K562 (cell line): ENCODE measurements around the gene WDR46. TPM values are rescaled to one million over a fixed set of nuclear protein-coding genes. Genes with fewer than 3 reads are reported as not detected.

Source experiments
- ARID1B ChIP-seq: fragments of 450-650 bp; IDR thresholded peaks from 2 replicates; pipeline ENCODE4 v1.6.1; 2016; ENCODE audit warnings: antibody characterized with exemption, mild to moderate bottlenecking, inconsistent platforms
- CHD1 ChIP-seq: fragments of 200-600 bp; sonication (generic); IDR thresholded peaks from one replicate; pipeline ENCODE4 v1.6.1; 2012; ENCODE audit warnings: mild to moderate bottlenecking, moderate library complexity, low read length, inconsistent platforms
- CHD4 ChIP-seq: fragments of 200-600 bp; sonication (generic); IDR thresholded peaks from 3 replicates; pipeline ENCODE4 v1.6.1; 2012; ENCODE audit warnings: low read depth, mild to moderate bottlenecking, mixed read lengths, low read length, inconsistent platforms; ENCODE audit not compliant: insufficient read depth, insufficient replicate concordance, poor library complexity, severe bottlenecking
- ETV5 ChIP-seq: sonication (generic); formaldehyde crosslinking; IDR thresholded peaks from 2 replicates; pipeline ENCODE4 v1.4.0; 2020; ENCODE audit warnings: low read depth, mild to moderate bottlenecking, missing genetic modification reagents
- ETV6 ChIP-seq, 3 experiments: fragments of 150-350 bp in 1 of 3; sonication (generic) in 1 of 3; formaldehyde crosslinking in 1 of 3; IDR thresholded peaks; 2 replicates each; pipeline versions ENCODE4 v1.6.1 to v1.8.0; 2014 to 2022; ENCODE audit warnings: borderline replicate concordance in 2 of 3, low read depth in 2 of 3, antibody characterized with exemption in 1 of 3, low read length in 1 of 3, mild to moderate bottlenecking in 1 of 3, missing genetic modification reagents in 1 of 3
- GTF2F1 ChIP-seq: IDR thresholded peaks from 2 replicates; pipeline ENCODE4 v1.6.1; 2011; ENCODE audit warnings: low read depth, low read length, improper control_type of control experiment
- HIVEP1 ChIP-seq: fragments of 250-450 bp; sonication (Bioruptor Pico); IDR thresholded peaks from 2 replicates; pipeline ENCODE4 v1.4.0; 2020; ENCODE audit warnings: mild to moderate bottlenecking
- MCM5 ChIP-seq: fragments of 450-650 bp; IDR thresholded peaks from 2 replicates; pipeline ENCODE4 v1.6.1; 2016; ENCODE audit warnings: low read depth
- MTA3 ChIP-seq: fragments of 450-650 bp; formaldehyde crosslinking; IDR thresholded peaks from 2 replicates; pipeline ENCODE4 v1.6.1; 2017; ENCODE audit warnings: mild to moderate bottlenecking, borderline replicate concordance
- NEUROD1 ChIP-seq: fragments of 150-350 bp; IDR thresholded peaks from 2 replicates; pipeline ENCODE4 v1.6.1; 2014; ENCODE audit warnings: borderline replicate concordance, low read length, low read depth; ENCODE audit not compliant: partially characterized antibody
- RBFOX2 ChIP-seq: fragments of 200-400 bp; formaldehyde crosslinking; IDR thresholded peaks from 2 replicates; pipeline ENCODE4 v1.6.1; 2017; ENCODE audit warnings: low read depth, mild to moderate bottlenecking, low read length, moderate library complexity
- RFX1 ChIP-seq: fragments of 450-650 bp; IDR thresholded peaks from 2 replicates; pipeline ENCODE4 v1.6.1; 2016; ENCODE audit warnings: mild to moderate bottlenecking, moderate library complexity
- SMARCE1 ChIP-seq: fragments of 450-650 bp; IDR thresholded peaks from 2 replicates; pipeline ENCODE4 v1.7.1; 2016; ENCODE audit warnings: mild to moderate bottlenecking
- SNIP1 ChIP-seq: fragments of 450-650 bp; IDR thresholded peaks from 2 replicates; pipeline ENCODE4 v1.7.1; 2017; ENCODE audit warnings: low read depth, mild to moderate bottlenecking
- SP1 ChIP-seq: sonication (generic); formaldehyde crosslinking; IDR thresholded peaks from 2 replicates; pipeline ENCODE4 v1.8.1; 2022; ENCODE audit warnings: mild to moderate bottlenecking, missing genetic modification reagents
- SP2 ChIP-seq: IDR thresholded peaks from 2 replicates; pipeline ENCODE4 v1.6.1; 2011; ENCODE audit warnings: mild to moderate bottlenecking, low read depth, low read length, moderate library complexity; ENCODE audit not compliant: poor library complexity, severe bottlenecking; ENCODE audit errors: extremely low read depth
- TBL1XR1 ChIP-seq, 2 experiments: IDR thresholded peaks; 2 replicates each; pipeline ENCODE4 v1.6.1; 2012; ENCODE audit warnings: improper control_type of control experiment in 2 of 2, low read length in 2 of 2, mild to moderate bottlenecking in 1 of 2
- TBP ChIP-seq: optimal IDR thresholded peaks from 2 replicates; pipeline ENCODE3; 2011; ENCODE audit warnings: low read depth, low read length, improper control_type of control experiment
- TGIF2 ChIP-seq: sonication (generic); formaldehyde crosslinking; IDR thresholded peaks from 2 replicates; pipeline ENCODE4 v1.8.1; 2022; ENCODE audit warnings: mild to moderate bottlenecking, missing genetic modification reagents, moderate library complexity
- ZNF134 ChIP-seq: fragments of 250-450 bp; sonication (Bioruptor Pico); conservative IDR thresholded peaks from 2 replicates; pipeline ENCODE4 v1.4.0; 2020
- ZNF175 ChIP-seq: fragments of 200-800 bp; sonication (Bioruptor generic); IDR thresholded peaks from 2 replicates; pipeline ENCODE4 v1.6.1; 2016; ENCODE audit warnings: low read depth, mild to moderate bottlenecking, missing genetic modification characterization, missing compliant biosample characterization
- ZNF232 ChIP-seq: sonication (generic); formaldehyde crosslinking; IDR thresholded peaks from 2 replicates; pipeline ENCODE4 v1.8.0; 2022; ENCODE audit warnings: mild to moderate bottlenecking, missing genetic modification reagents
- ZNF436 ChIP-seq: fragments of 250-450, 450-650 bp; sonication (Bioruptor Pico); formaldehyde crosslinking; IDR thresholded peaks from 2 replicates; pipeline ENCODE4 v1.7.0; 2020; ENCODE audit warnings: mild to moderate bottlenecking
- ZNF583 ChIP-seq: fragments of 250-450 bp; sonication (Bioruptor Pico); IDR thresholded peaks from 2 replicates; pipeline ENCODE4 v1.4.0; 2020
- ZNF766 ChIP-seq: fragments of 200-800 bp; sonication (Bioruptor generic); conservative IDR thresholded peaks from 2 replicates; pipeline ENCODE4 v1.6.1; 2016; ENCODE audit warnings: missing genetic modification characterization, missing compliant biosample characterization
- polyA plus RNA-seq, 8 experiments: library from polyadenylated mRNA; depleted of rRNA in 4 of 8; stranded (reverse) in 5 of 8; unstranded in 3 of 8; fragments of >200 nt; fragmentation: Nextera tagmentation in 2 of 8; fragmentation: Illumina TruSeq in 1 of 8; extraction: Ambion mirVana in 2 of 8; extraction: Trizol in 1 of 8; gene quantifications; 2 replicates each; pipeline versions ENCODE4 v1.2.1 to v1.2.3, GENCODE V29; 2011 to 2014; ENCODE audit warnings: inconsistent platforms in 1 of 8, missing spikeins in 1 of 8
- total RNA-seq, 7 experiments: library from RNA; depleted of rRNA in 6 of 7; stranded (reverse); fragments of >200 nt in 6 of 7; fragmentation: Illumina TruSeq in 2 of 7; extraction: Trizol in 2 of 7; gene quantifications; 2 replicates each; pipeline versions ENCODE4 v1.2.1 to v1.2.3, GENCODE V29; 2011 to 2021; ENCODE audit warnings: low replicate concordance in 1 of 7
- TF ChIP-seq, protein P1 (sequence below): fragments of 450-650 bp; IDR thresholded peaks from 2 replicates; pipeline ENCODE4 v1.6.1; 2014; ENCODE audit warnings: low read depth, mild to moderate bottlenecking, moderate library complexity, borderline replicate concordance
- TF ChIP-seq, protein P2 (sequence below): IDR thresholded peaks from 2 replicates; pipeline ENCODE4 v1.6.1; 2016; ENCODE audit warnings: missing genetic modification characterization, missing compliant biosample characterization

Gene WDR46
- total and polyA plus RNA-seq, 9 of the 15 experiments (the other 6 are each of a cell fraction or from before 2014, with no cell fraction given) = 8.9 to 146 (median 93.1) TPM

DNA sequence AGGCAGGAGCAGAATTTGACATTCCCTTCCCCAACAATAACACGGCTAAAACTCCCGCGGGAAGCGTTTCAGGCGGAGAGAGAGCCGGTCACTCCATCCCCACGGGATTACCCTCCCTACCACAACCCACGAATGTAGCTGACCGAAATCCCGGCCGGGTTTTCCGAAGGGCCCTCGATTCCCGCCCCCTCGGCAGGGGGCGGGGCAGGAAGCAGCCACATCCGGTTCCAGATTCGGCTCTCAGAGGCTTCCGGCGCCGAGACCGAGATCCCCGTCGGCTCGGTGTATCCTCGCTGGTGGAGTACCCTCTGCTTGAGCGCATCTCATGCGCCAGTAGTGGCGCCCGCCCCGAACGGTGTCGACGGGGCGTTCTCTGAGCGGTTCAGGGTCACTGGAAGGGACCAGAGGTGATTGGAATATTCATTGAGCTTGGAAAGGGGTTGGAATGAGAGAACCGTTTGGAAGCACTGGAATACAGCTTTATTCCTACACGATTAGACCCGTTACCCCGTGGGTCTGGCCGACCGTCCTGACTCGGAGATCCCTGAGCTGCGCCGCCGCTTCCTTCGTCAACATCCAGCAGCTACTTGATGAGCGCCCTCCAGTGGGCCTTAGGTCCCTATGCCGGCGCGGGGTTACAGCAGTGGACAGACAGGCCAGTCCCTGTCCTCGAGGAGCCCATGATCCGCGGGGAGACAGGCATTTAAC lies 10.4 kb upstream of the WDR46 start (continued):
- TF ChIP-seq TBP (peak; percentile 76), ZNF436 (CRISPR knock-in tag) (0 out of 2 replicates have a peak, but pooled peaks have one; percentile 7), SNIP1 (no peak), ETV5 (CRISPR knock-in tag) (peak; percentile 81), MCM5 (no peak), MTA3 (peak; percentile 84), ARID1B (peak; percentile 62), CHD1 (peak; percentile 98), ZNF175 (CRISPR knock-in tag) (peak; percentile 88), TGIF2 (CRISPR knock-in tag) (no peak; the same call in 1 of the 2 replicates), TBL1XR1 (IDR thresholded peaks at IDR 0.05; ENCODE audit: low read length in 2 of 2) (peak in 1 of 2 experiments; percentile 9; a peak in 1 of 4 replicates), ZNF766 (no peak), GTF2F1 (0 out of 2 replicates have a peak, but pooled peaks have one; percentile 56), SP1 (CRISPR knock-in tag) (peak; percentile 91), ZNF583 (CRISPR knock-in tag) (peak; percentile 49; the same call in 1 of the 2 replicates), HIVEP1 (CRISPR knock-in tag) (no peak), SMARCE1 (peak; percentile 73; the same call in 1 of the 2 replicates), ZNF134 (no peak), ETV6 (IDR thresholded peaks at IDR 0.05; ENCODE audit: borderline replicate concordance in 1 of 2, low read depth in 2 of 2, low read length in 1 of 2) (peak; percentile 1 to 48; a peak in 1 of 4 replicates), ETV6 (CRISPR knock-in tag; IDR thresholded peaks at IDR 0.05; ENCODE audit: borderline replicate concordance) (no peak), RBFOX2 (peak; percentile 97), NEUROD1 (peak; percentile 98), ZNF232 (CRISPR knock-in tag) (0 out of 2 replicates have a peak, but pooled peaks have one; percentile 13), RFX1 (no peak), CHD4 (no peak), SP2 (no peak)
- TF ChIP-seq, protein P1, sequence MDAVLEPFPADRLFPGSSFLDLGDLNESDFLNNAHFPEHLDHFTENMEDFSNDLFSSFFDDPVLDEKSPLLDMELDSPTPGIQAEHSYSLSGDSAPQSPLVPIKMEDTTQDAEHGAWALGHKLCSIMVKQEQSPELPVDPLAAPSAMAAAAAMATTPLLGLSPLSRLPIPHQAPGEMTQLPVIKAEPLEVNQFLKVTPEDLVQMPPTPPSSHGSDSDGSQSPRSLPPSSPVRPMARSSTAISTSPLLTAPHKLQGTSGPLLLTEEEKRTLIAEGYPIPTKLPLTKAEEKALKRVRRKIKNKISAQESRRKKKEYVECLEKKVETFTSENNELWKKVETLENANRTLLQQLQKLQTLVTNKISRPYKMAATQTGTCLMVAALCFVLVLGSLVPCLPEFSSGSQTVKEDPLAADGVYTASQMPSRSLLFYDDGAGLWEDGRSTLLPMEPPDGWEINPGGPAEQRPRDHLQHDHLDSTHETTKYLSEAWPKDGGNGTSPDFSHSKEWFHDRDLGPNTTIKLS = peak; percentile 56; the same call in 1 of the 2 replicates
- TF ChIP-seq, protein P2, sequence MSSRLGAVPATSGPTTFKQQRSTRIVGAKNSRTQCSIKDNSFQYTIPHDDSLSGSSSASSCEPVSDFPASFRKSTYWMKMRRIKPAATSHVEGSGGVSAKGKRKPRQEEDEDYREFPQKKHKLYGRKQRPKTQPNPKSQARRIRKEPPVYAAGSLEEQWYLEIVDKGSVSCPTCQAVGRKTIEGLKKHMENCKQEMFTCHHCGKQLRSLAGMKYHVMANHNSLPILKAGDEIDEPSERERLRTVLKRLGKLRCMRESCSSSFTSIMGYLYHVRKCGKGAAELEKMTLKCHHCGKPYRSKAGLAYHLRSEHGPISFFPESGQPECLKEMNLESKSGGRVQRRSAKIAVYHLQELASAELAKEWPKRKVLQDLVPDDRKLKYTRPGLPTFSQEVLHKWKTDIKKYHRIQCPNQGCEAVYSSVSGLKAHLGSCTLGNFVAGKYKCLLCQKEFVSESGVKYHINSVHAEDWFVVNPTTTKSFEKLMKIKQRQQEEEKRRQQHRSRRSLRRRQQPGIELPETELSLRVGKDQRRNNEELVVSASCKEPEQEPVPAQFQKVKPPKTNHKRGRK (tag) = no peak
